22Rv1 (cell line): ENCODE measurements around the gene FAM219A.

Source experiments
- ZFX ChIP-seq: fragments of 450-650 bp; IDR thresholded peaks from 2 replicates; pipeline ENCODE4 v1.6.1; 2017; ENCODE audit warnings: antibody characterized with exemption, borderline replicate concordance
- TF ChIP-seq, protein P1 (sequence below): fragments of 450-650 bp; IDR thresholded peaks from 2 replicates; pipeline ENCODE4 v1.5.1; 2017; ENCODE audit warnings: mild to moderate bottlenecking

GRCh38 chr9:34486572-34486971 lies 28.2 kb upstream of the FAM219A start:
- TF ChIP-seq, protein P1, sequence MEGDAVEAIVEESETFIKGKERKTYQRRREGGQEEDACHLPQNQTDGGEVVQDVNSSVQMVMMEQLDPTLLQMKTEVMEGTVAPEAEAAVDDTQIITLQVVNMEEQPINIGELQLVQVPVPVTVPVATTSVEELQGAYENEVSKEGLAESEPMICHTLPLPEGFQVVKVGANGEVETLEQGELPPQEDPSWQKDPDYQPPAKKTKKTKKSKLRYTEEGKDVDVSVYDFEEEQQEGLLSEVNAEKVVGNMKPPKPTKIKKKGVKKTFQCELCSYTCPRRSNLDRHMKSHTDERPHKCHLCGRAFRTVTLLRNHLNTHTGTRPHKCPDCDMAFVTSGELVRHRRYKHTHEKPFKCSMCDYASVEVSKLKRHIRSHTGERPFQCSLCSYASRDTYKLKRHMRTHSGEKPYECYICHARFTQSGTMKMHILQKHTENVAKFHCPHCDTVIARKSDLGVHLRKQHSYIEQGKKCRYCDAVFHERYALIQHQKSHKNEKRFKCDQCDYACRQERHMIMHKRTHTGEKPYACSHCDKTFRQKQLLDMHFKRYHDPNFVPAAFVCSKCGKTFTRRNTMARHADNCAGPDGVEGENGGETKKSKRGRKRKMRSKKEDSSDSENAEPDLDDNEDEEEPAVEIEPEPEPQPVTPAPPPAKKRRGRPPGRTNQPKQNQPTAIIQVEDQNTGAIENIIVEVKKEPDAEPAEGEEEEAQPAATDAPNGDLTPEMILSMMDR, result no peak
- no peak for TF ChIP-seq ZFX
